ENCODE measurements around the gene GPA33. TPM values are rescaled to one million over a fixed set of nuclear protein-coding genes. Genes with fewer than 3 reads are reported as not detected.
A peak's percentile ranks its signal among the peaks of the same experiment; 100 is the strongest.

Gene GPA33
- 2.1 TPM for polyA plus RNA-seq (2013, experiment 1 of 4)
- 3.4 TPM for polyA plus RNA-seq (2013, experiment 2 of 4)
- polyA plus RNA-seq (2013, experiment 3 of 4), result 2.1 TPM
- 3.0 TPM for polyA plus RNA-seq (2013, experiment 4 of 4)

- Histone ChIP-seq H3K27me3 (ENCODE audit: control insufficient read depth, insufficient read depth, low read length, poor library complexity, severe bottlenecking) (no peaks in the 10 kb centered on the region), H3K4me3 (ENCODE audit: insufficient read depth, low read depth, low read length) (no peak within 1 kb of the TSS), H3K4me1 (ENCODE audit: control insufficient read depth, insufficient read depth, low read length) (no peaks in the 10 kb centered on the region), H3K27ac (ENCODE audit: insufficient read depth, low read depth, low read length, poor library complexity, severe bottlenecking) (no peak within 1 kb of the TSS), H3K9me3 (ENCODE audit: control insufficient read depth, low read length) (no peaks in the 10 kb centered on the region), H3K36me3 (ENCODE audit: control insufficient read depth, insufficient read depth, low read length) (no peaks in the 10 kb centered on the region)
- WGBS, 2 experiments, result 100% methylated on average over 1 of the region's 1 CpG
These were observed at the start of gene GPA33 for GRCh38 chr1:167090314-167090942. Gene GPA33, minus strand, starts transcription at chr1:167090377. Its CDS starts 90 bp downstream, at chr1:167090287.

- no peak overlapping the region for H3K27ac ChIP-seq (ENCODE audit: insufficient read depth, low read depth, low read length, poor library complexity, severe bottlenecking)
These were observed 48.5 kb upstream of the GPA33 start for GRCh38 chr1:167138703-167139102.

GRCh38 chr1:167137793-167138510, 47.8 kb upstream of the GPA33 start:
- Histone ChIP-seq H3K27ac (ENCODE audit: insufficient read depth, low read depth, low read length, poor library complexity, severe bottlenecking) (peak overlapping the region; percentile 22), H3K36me3 (ENCODE audit: control insufficient read depth, insufficient read depth, low read length) (no peaks in the 10 kb centered on the region), H3K27me3 (ENCODE audit: control insufficient read depth, insufficient read depth, low read length, poor library complexity, severe bottlenecking) (no peaks in the 10 kb centered on the region), H3K9me3 (ENCODE audit: control insufficient read depth, low read length) (no peaks in the 10 kb centered on the region), H3K4me1 (ENCODE audit: control insufficient read depth, insufficient read depth, low read length) (peaks cover 38% of the 10 kb centered on the region), H3K4me3 (ENCODE audit: insufficient read depth, low read depth, low read length) (no peak overlapping the region)
- WGBS, 2 experiments, result 32 to 33% methylated on average over 3 of the region's 3 CpGs

More at GRCh38 chr1:167138703-167139102, 48.5 kb upstream of the GPA33 start:
- H3K4me1 ChIP-seq (ENCODE audit: control insufficient read depth, insufficient read depth, low read length), result peaks cover 38% of the 10 kb centered on the region
- H3K4me3 ChIP-seq (ENCODE audit: insufficient read depth, low read depth, low read length), result no peak overlapping the region
- 89 to 93% methylated on average over 1 of the region's 1 CpG for WGBS, 2 experiments
- H3K27me3 ChIP-seq (ENCODE audit: control insufficient read depth, insufficient read depth, low read length, poor library complexity, severe bottlenecking), result no peaks in the 10 kb centered on the region
- no peaks in the 10 kb centered on the region for H3K36me3 ChIP-seq (ENCODE audit: control insufficient read depth, insufficient read depth, low read length)
- no peaks in the 10 kb centered on the region for H3K9me3 ChIP-seq (ENCODE audit: control insufficient read depth, low read length)

- WGBS, 2 experiments, result 57 to 59% methylated on average over 6 of the region's 6 CpGs
- Histone ChIP-seq H3K27ac (ENCODE audit: insufficient read depth, low read depth, low read length, poor library complexity, severe bottlenecking) (peak overlapping the region; percentile 22), H3K27me3 (ENCODE audit: control insufficient read depth, insufficient read depth, low read length, poor library complexity, severe bottlenecking) (no peaks in the 10 kb centered on the region), H3K4me1 (ENCODE audit: control insufficient read depth, insufficient read depth, low read length) (peaks cover 42% of the 10 kb centered on the region), H3K36me3 (ENCODE audit: control insufficient read depth, insufficient read depth, low read length) (no peaks in the 10 kb centered on the region), H3K9me3 (ENCODE audit: control insufficient read depth, low read length) (no peaks in the 10 kb centered on the region), H3K4me3 (ENCODE audit: insufficient read depth, low read depth, low read length) (no peak overlapping the region)
These were observed 47.2 kb upstream of the GPA33 start for GRCh38 chr1:167137332-167137781.

- WGBS, 2 experiments, result 92 to 100% methylated on average over 2 of the region's 2 CpGs
- Histone ChIP-seq H3K4me3 (ENCODE audit: insufficient read depth, low read depth, low read length) (no peak overlapping the region), H3K27me3 (ENCODE audit: control insufficient read depth, insufficient read depth, low read length, poor library complexity, severe bottlenecking) (no peaks in the 10 kb centered on the region), H3K27ac (ENCODE audit: insufficient read depth, low read depth, low read length, poor library complexity, severe bottlenecking) (peak overlapping the region; percentile 17), H3K9me3 (ENCODE audit: control insufficient read depth, low read length) (no peaks in the 10 kb centered on the region), H3K4me1 (ENCODE audit: control insufficient read depth, insufficient read depth, low read length) (peaks cover 44% of the 10 kb centered on the region), H3K36me3 (ENCODE audit: control insufficient read depth, insufficient read depth, low read length) (no peaks in the 10 kb centered on the region)
These were observed 46.6 kb upstream of the GPA33 start for GRCh38 chr1:167136806-167137205.

- Histone ChIP-seq H3K4me1 (ENCODE audit: control insufficient read depth, insufficient read depth, low read length) (peaks cover 44% of the 10 kb centered on the region), H3K36me3 (ENCODE audit: control insufficient read depth, insufficient read depth, low read length) (no peaks in the 10 kb centered on the region), H3K4me3 (ENCODE audit: insufficient read depth, low read depth, low read length) (no peak overlapping the region), H3K27me3 (ENCODE audit: control insufficient read depth, insufficient read depth, low read length, poor library complexity, severe bottlenecking) (no peaks in the 10 kb centered on the region), H3K27ac (ENCODE audit: insufficient read depth, low read depth, low read length, poor library complexity, severe bottlenecking) (peak overlapping the region; percentile 67), H3K9me3 (ENCODE audit: control insufficient read depth, low read length) (no peaks in the 10 kb centered on the region)
- 22 to 34% methylated on average over 2 of the region's 2 CpGs for WGBS, 2 experiments
These were observed 46.0 kb upstream of the GPA33 start for GRCh38 chr1:167136191-167136614.

GRCh38 chr1:167135281-167135840, 45.2 kb upstream of the GPA33 start:
- Histone ChIP-seq H3K27ac (ENCODE audit: insufficient read depth, low read depth, low read length, poor library complexity, severe bottlenecking) (no peak overlapping the region), H3K4me3 (ENCODE audit: insufficient read depth, low read depth, low read length) (no peak overlapping the region), H3K36me3 (ENCODE audit: control insufficient read depth, insufficient read depth, low read length) (no peaks in the 10 kb centered on the region), H3K27me3 (ENCODE audit: control insufficient read depth, insufficient read depth, low read length, poor library complexity, severe bottlenecking) (no peaks in the 10 kb centered on the region), H3K4me1 (ENCODE audit: control insufficient read depth, insufficient read depth, low read length) (peaks cover 44% of the 10 kb centered on the region), H3K9me3 (ENCODE audit: control insufficient read depth, low read length) (no peaks in the 10 kb centered on the region)
- WGBS, 2 experiments, result 85 to 90% methylated on average over 3 to 4 of the region's 4 CpGs

GRCh38 chr1:167132301-167133010, 42.3 kb upstream of the GPA33 start:
- Histone ChIP-seq H3K27ac (ENCODE audit: insufficient read depth, low read depth, low read length, poor library complexity, severe bottlenecking) (no peak overlapping the region), H3K36me3 (ENCODE audit: control insufficient read depth, insufficient read depth, low read length) (no peaks in the 10 kb centered on the region), H3K4me3 (ENCODE audit: insufficient read depth, low read depth, low read length) (no peak overlapping the region), H3K9me3 (ENCODE audit: control insufficient read depth, low read length) (no peaks in the 10 kb centered on the region), H3K27me3 (ENCODE audit: control insufficient read depth, insufficient read depth, low read length, poor library complexity, severe bottlenecking) (no peaks in the 10 kb centered on the region), H3K4me1 (ENCODE audit: control insufficient read depth, insufficient read depth, low read length) (peaks cover 26% of the 10 kb centered on the region)
- 87 to 91% methylated on average over 8 of the region's 8 CpGs for WGBS, 2 experiments

GRCh38 chr1:167130829-167131510, 40.8 kb upstream of the GPA33 start:
- Histone ChIP-seq H3K9me3 (ENCODE audit: control insufficient read depth, low read length) (no peaks in the 10 kb centered on the region), H3K4me1 (ENCODE audit: control insufficient read depth, insufficient read depth, low read length) (peaks cover 15% of the 10 kb centered on the region), H3K36me3 (ENCODE audit: control insufficient read depth, insufficient read depth, low read length) (no peaks in the 10 kb centered on the region), H3K4me3 (ENCODE audit: insufficient read depth, low read depth, low read length) (no peak overlapping the region), H3K27ac (ENCODE audit: insufficient read depth, low read depth, low read length, poor library complexity, severe bottlenecking) (no peak overlapping the region), H3K27me3 (ENCODE audit: control insufficient read depth, insufficient read depth, low read length, poor library complexity, severe bottlenecking) (no peaks in the 10 kb centered on the region)
- WGBS, 2 experiments, result 87 to 91% methylated on average over 4 of the region's 4 CpGs

Data from ectodermal cell (in vitro differentiated cells).